Measurements from ENCODE around the gene KRABD2.
"Not testable (repeated sequence)": the region's sequence is repeated elsewhere in the genome, so short reads cannot be mapped to it uniquely, and the experiment has no call there.

KRABD2 gene

GRCh38 chr17:8354236-8354635, 22.3 kb downstream of the KRABD2 start:
- H3K4me1 ChIP-seq (ENCODE audit: insufficient read depth, low read length), result no peaks in the 10 kb centered on the region; the same call in 1 of the 2 replicates
- no peak overlapping the region for H3K9ac ChIP-seq (ENCODE audit: low read depth, low read length)
- no peaks in the 10 kb centered on the region for H3K36me3 ChIP-seq (ENCODE audit: insufficient read depth, low read depth, low read length)
- H3K27me3 ChIP-seq (ENCODE audit: insufficient read depth, low read length), result no peaks in the 10 kb centered on the region
- H3K27ac ChIP-seq (ENCODE audit: low read length), result no peak overlapping the region
- H3K4me3 ChIP-seq (ENCODE audit: low read length), result no peak overlapping the region
- no peaks in the 10 kb centered on the region for H3K9me3 ChIP-seq (ENCODE audit: insufficient read depth, low read depth, low read length)

DNA sequence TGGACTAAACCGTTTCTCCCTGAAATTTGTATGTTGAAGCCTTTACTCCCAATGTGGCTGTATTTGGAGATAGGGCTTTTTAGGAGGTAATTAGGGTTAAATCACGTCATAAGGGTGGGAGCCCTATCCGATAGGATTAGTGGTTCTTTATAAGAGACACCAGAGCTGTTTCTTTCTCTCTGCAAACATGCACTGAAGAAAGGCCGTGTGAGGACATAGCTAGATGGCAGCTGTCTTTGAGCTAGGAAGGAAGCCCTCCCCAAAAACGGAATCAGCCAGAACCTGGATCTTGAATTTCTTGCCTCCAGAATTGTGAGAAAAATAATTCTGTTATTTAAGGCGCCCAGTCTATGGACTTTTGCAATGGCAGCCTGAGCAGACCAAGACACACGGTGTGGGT, 22.8 kb downstream of the KRABD2 start:
- Histone ChIP-seq H3K4me3 (ENCODE audit: low read length) (no peak overlapping the region), H3K4me1 (ENCODE audit: insufficient read depth, low read length) (no peaks in the 10 kb centered on the region), H3K9ac (ENCODE audit: low read depth, low read length) (no peak overlapping the region), H3K9me3 (ENCODE audit: insufficient read depth, low read depth, low read length) (no peaks in the 10 kb centered on the region), H3K27me3 (ENCODE audit: insufficient read depth, low read length) (no peaks in the 10 kb centered on the region), H3K36me3 (ENCODE audit: insufficient read depth, low read depth, low read length) (no peaks in the 10 kb centered on the region), H3K27ac (ENCODE audit: low read length) (no peak overlapping the region)

- H3K36me3 ChIP-seq (ENCODE audit: insufficient read depth, low read depth, low read length), result no peaks in the 10 kb centered on the region
- H3K9ac ChIP-seq (ENCODE audit: low read depth, low read length), result no peak overlapping the region
- H3K27ac ChIP-seq (ENCODE audit: low read length), result no peak overlapping the region
- H3K27me3 ChIP-seq (ENCODE audit: insufficient read depth, low read length), result no peaks in the 10 kb centered on the region
- no peak overlapping the region for H3K4me3 ChIP-seq (ENCODE audit: low read length)
- H3K4me1 ChIP-seq (ENCODE audit: insufficient read depth, low read length), result no peaks in the 10 kb centered on the region
- H3K9me3 ChIP-seq (ENCODE audit: insufficient read depth, low read depth, low read length), result no peaks in the 10 kb centered on the region
Observed at GRCh38 chr17:8350339-8350738, 26.2 kb downstream of the KRABD2 start.

- not testable (repeated sequence) for H3K9me3 ChIP-seq (ENCODE audit: insufficient read depth, low read depth, low read length); H3K9ac ChIP-seq (ENCODE audit: low read depth, low read length); H3K4me1 ChIP-seq (ENCODE audit: insufficient read depth, low read length); H3K36me3 ChIP-seq (ENCODE audit: insufficient read depth, low read depth, low read length); H3K27ac ChIP-seq (ENCODE audit: low read length); H3K4me3 ChIP-seq (ENCODE audit: low read length); H3K27me3 ChIP-seq (ENCODE audit: insufficient read depth, low read length)
Observed at GRCh38 chr17:8347001-8347400, 29.5 kb downstream of the KRABD2 start.

GRCh38 chr17:8345951-8346665, 30.4 kb downstream of the KRABD2 start:
- H3K36me3 ChIP-seq (ENCODE audit: insufficient read depth, low read depth, low read length), result no peaks in the 10 kb centered on the region
- no peak overlapping the region for H3K27ac ChIP-seq (ENCODE audit: low read length)
- H3K9ac ChIP-seq (ENCODE audit: low read depth, low read length), result no peak overlapping the region
- no peak overlapping the region for H3K4me3 ChIP-seq (ENCODE audit: low read length)
- no peaks in the 10 kb centered on the region for H3K27me3 ChIP-seq (ENCODE audit: insufficient read depth, low read length)
- H3K9me3 ChIP-seq (ENCODE audit: insufficient read depth, low read depth, low read length), result no peaks in the 10 kb centered on the region
- H3K4me1 ChIP-seq (ENCODE audit: insufficient read depth, low read length), result 0 out of 2 replicates have a peak, but pooled peaks cover 3% of the 10 kb centered on the region

DNA sequence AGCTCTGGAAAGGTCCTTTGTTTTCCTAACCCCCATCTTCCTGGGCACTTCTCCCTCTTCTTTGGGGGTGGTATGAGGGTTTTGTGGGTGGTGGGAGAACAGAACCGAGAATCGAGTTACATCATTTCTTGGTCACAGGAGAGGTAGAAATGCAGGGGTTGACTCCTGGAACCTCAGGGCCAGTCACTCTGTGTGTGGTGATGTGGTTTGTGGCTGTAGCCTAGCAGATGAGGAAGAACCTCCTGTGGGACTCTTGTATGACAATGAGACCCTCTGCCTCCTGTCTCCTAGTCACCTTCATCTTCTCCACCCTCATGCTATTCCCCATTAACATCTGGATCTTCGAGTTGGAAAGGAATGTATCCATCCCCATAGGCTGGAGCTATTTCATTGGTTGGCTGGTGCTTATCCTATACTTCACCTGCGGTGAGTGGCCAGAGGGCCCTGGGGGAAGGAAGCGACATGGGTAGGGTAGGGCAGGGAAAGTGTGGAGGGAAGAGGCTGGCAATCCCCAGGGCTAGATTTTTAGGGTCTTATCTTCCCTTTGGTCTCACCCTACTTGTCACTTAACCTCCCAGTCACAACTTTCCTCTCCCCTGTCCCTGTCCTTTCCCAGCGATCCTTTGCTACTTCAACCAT, 31.3 kb downstream of the KRABD2 start:
- Histone ChIP-seq H3K27ac (ENCODE audit: low read length) (no peak overlapping the region), H3K9me3 (ENCODE audit: insufficient read depth, low read depth, low read length) (no peaks in the 10 kb centered on the region), H3K9ac (ENCODE audit: low read depth, low read length) (no peak overlapping the region), H3K4me3 (ENCODE audit: low read length) (no peak overlapping the region), H3K4me1 (ENCODE audit: insufficient read depth, low read length) (0 out of 2 replicates have a peak, but pooled peaks cover 3% of the 10 kb centered on the region), H3K36me3 (ENCODE audit: insufficient read depth, low read depth, low read length) (no peaks in the 10 kb centered on the region), H3K27me3 (ENCODE audit: insufficient read depth, low read length) (no peaks in the 10 kb centered on the region)

GRCh38 chr17:8341456-8341855, 35.0 kb downstream of the KRABD2 start:
- Histone ChIP-seq H3K4me3 (ENCODE audit: low read length) (no peak overlapping the region), H3K27me3 (ENCODE audit: insufficient read depth, low read length) (no peaks in the 10 kb centered on the region), H3K9ac (ENCODE audit: low read depth, low read length) (peak overlapping the region; percentile 31; the same call in 1 of the 2 replicates), H3K27ac (ENCODE audit: low read length) (no peak overlapping the region), H3K36me3 (ENCODE audit: insufficient read depth, low read depth, low read length) (no peaks in the 10 kb centered on the region), H3K9me3 (ENCODE audit: insufficient read depth, low read depth, low read length) (no peaks in the 10 kb centered on the region), H3K4me1 (ENCODE audit: insufficient read depth, low read length) (peaks cover 15% of the 10 kb centered on the region; the same call in 1 of the 2 replicates)

DNA sequence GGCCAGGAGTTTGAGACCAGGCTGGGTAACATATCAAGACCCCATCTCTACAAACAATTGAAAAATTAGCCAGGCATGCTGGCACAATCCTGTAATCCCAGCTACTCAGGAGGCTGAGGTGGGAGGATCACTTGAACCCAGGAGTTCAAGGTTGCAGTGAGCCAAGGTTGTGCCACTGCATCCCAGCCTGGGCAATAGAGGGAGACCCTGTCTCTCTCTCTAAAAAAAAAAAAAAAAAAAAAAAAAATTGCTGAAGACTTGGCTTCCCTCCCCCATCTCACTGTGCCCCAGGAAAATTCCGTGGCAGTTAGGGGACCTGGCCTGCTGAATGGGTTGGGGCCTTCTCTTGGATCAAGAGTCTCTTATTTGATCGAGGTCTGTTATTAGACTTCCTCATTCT, 37.0 kb downstream of the KRABD2 start, which contains the start of gene ODF4:
ODF4 (plus strand) TSS at position 301 of the 400 bp plus-strand sequence. CDS start 212 bp downstream, outside the sequence.
- Histone ChIP-seq H3K36me3 (ENCODE audit: insufficient read depth, low read depth, low read length) (no peaks in the 10 kb centered on the region), H3K4me3 (ENCODE audit: low read length) (no peak within 1 kb of the TSS), H3K27me3 (ENCODE audit: insufficient read depth, low read length) (no peaks in the 10 kb centered on the region), H3K9ac (ENCODE audit: low read depth, low read length) (peak within 1 kb of the TSS; percentile 10; the same call in 1 of the 2 replicates), H3K27ac (ENCODE audit: low read length) (no peak within 1 kb of the TSS), H3K9me3 (ENCODE audit: insufficient read depth, low read depth, low read length) (no peaks in the 10 kb centered on the region), H3K4me1 (ENCODE audit: insufficient read depth, low read length) (peaks cover 15% of the 10 kb centered on the region; the same call in 1 of the 2 replicates)

GRCh38 chr17:8338753-8339140, 37.8 kb downstream of the KRABD2 start:
- peaks cover 15% of the 10 kb centered on the region; the same call in 1 of the 2 replicates for H3K4me1 ChIP-seq (ENCODE audit: insufficient read depth, low read length)
- no peaks in the 10 kb centered on the region for H3K27me3 ChIP-seq (ENCODE audit: insufficient read depth, low read length)
- H3K27ac ChIP-seq (ENCODE audit: low read length), result no peak overlapping the region
- no peaks in the 10 kb centered on the region for H3K9me3 ChIP-seq (ENCODE audit: insufficient read depth, low read depth, low read length)
- peak overlapping the region; percentile 10; the same call in 1 of the 2 replicates for H3K9ac ChIP-seq (ENCODE audit: low read depth, low read length)
- no peaks in the 10 kb centered on the region for H3K36me3 ChIP-seq (ENCODE audit: insufficient read depth, low read depth, low read length)
- no peak overlapping the region for H3K4me3 ChIP-seq (ENCODE audit: low read length)

GRCh38 chr17:8337802-8338752, 38.4 kb downstream of the KRABD2 start:
- Histone ChIP-seq H3K27me3 (ENCODE audit: insufficient read depth, low read length) (no peaks in the 10 kb centered on the region), H3K36me3 (ENCODE audit: insufficient read depth, low read depth, low read length) (no peaks in the 10 kb centered on the region), H3K27ac (ENCODE audit: low read length) (no peak overlapping the region), H3K9me3 (ENCODE audit: insufficient read depth, low read depth, low read length) (no peaks in the 10 kb centered on the region), H3K4me3 (ENCODE audit: low read length) (no peak overlapping the region), H3K4me1 (ENCODE audit: insufficient read depth, low read length) (peaks cover 15% of the 10 kb centered on the region; the same call in 1 of the 2 replicates), H3K9ac (ENCODE audit: low read depth, low read length) (peak overlapping the region; percentile 10; the same call in 1 of the 2 replicates)

DNA sequence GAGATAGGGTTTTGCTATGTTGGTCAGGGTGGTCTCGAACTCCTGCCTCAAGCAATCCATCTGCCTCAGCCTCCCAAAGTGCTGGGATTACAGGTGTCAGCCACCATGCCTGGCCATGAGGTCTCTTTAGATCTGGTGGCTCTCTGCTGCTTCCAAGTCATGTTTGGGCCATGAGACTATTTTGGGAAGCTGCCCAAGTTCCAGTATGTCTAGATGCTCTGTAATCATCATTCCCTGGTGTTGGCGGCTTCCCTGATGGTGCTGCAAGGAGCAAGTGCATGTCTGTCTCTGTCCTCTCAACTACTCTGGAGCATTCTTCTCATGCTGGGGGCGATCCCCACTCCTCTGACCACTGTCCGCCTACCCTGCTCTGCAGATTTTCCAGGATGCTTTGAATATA, 43.2 kb downstream of the KRABD2 start:
- Histone ChIP-seq H3K4me1 (ENCODE audit: insufficient read depth, low read length) (peaks cover 7% of the 10 kb centered on the region), H3K27ac (ENCODE audit: low read length) (no peak overlapping the region), H3K9ac (ENCODE audit: low read depth, low read length) (no peak overlapping the region), H3K4me3 (ENCODE audit: low read length) (no peak overlapping the region), H3K36me3 (ENCODE audit: insufficient read depth, low read depth, low read length) (no peaks in the 10 kb centered on the region), H3K27me3 (ENCODE audit: insufficient read depth, low read length) (peaks cover under 1% of the 10 kb centered on the region; the same call in 1 of the 2 replicates), H3K9me3 (ENCODE audit: insufficient read depth, low read depth, low read length) (no peaks in the 10 kb centered on the region)

All from iPS-20b (cell line).